ENCODE results near the gene FAT4.

FAT4 gene

DNA sequence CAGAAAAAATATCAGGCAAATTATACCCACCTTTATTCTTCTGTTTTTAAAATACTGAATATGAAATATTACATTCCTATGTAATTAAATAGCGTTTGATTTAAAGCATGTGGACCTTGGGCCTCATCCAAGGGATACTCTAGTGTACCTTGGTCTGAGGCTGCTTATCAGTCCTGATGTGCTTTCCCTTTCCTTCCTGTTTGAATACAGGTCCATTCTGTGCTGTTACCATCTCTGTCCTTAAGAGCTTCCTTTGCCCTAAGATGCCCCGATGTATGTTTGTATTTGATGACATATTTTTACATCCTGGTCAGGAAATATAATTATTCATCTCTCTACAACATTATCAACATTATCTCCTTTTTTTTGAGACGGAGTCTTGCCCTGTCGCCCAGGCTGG, 24.1 kb downstream of the FAT4 start:
- H3K27me3 ChIP-seq (ENCODE audit: insufficient read depth, low read depth, severe bottlenecking), result no peaks in the 10 kb centered on the region
- no peak overlapping the region for H3K4me3 ChIP-seq (ENCODE audit: low read depth, low read length)
- DNase-seq, result no peak
- H3K27ac ChIP-seq, result no peak overlapping the region
- no peaks in the 10 kb centered on the region for H3K9me3 ChIP-seq (ENCODE audit: severe bottlenecking)
- H3K36me3 ChIP-seq, result no peaks in the 10 kb centered on the region
- TF ChIP-seq, protein P1, sequence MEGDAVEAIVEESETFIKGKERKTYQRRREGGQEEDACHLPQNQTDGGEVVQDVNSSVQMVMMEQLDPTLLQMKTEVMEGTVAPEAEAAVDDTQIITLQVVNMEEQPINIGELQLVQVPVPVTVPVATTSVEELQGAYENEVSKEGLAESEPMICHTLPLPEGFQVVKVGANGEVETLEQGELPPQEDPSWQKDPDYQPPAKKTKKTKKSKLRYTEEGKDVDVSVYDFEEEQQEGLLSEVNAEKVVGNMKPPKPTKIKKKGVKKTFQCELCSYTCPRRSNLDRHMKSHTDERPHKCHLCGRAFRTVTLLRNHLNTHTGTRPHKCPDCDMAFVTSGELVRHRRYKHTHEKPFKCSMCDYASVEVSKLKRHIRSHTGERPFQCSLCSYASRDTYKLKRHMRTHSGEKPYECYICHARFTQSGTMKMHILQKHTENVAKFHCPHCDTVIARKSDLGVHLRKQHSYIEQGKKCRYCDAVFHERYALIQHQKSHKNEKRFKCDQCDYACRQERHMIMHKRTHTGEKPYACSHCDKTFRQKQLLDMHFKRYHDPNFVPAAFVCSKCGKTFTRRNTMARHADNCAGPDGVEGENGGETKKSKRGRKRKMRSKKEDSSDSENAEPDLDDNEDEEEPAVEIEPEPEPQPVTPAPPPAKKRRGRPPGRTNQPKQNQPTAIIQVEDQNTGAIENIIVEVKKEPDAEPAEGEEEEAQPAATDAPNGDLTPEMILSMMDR (IDR thresholded peaks at IDR 0.05; ENCODE audit: low read depth, low read length), result no peak

DNA sequence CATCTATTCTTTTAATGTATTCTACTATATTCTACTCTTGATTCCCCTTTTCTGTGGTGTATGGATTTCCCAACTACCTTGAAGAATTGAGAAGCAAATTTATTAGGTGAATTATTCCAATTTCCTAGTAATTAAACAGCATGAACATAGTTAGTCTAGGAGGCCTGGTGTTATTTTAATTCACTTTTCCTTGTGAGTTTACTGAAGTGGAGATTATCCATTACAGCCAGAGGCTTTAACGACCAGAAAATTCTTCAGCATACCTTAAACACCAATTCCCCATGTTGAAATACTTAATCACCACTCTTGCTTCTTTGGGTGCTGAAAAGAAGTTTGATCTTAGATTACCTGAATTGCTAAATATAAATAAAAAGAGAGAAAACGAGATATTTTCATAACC, 29.4 kb downstream of the FAT4 start:
- TF ChIP-seq, protein P1 (IDR thresholded peaks at IDR 0.05; ENCODE audit: low read depth, low read length), result no peak
- Histone ChIP-seq H3K27ac (no peak overlapping the region), H3K36me3 (no peaks in the 10 kb centered on the region), H3K27me3 (ENCODE audit: insufficient read depth, low read depth, severe bottlenecking) (no peaks in the 10 kb centered on the region), H3K9me3 (ENCODE audit: severe bottlenecking) (no peaks in the 10 kb centered on the region), H3K4me3 (ENCODE audit: low read depth, low read length) (no peak overlapping the region)
- DNase-seq, result no peak

DNA sequence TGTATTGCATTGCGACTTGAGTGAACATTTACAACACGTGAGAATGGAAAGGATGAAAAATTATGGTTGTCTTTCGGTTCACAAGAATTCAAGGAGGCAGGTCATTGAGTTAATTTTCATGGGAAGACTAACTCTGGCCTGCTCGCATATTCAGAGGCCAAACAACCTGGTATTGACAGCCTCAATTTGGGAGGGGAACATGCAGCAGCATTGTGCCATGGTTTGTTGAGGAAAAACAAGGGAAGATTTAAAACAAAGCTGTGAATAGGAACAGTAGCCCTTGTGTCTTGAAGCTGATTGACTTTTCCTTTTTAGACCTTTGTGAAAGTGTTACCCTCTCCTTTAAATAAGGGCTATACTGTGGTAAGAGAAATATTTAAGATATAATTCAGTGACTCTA, 31.9 kb downstream of the FAT4 start:
- TF ChIP-seq, protein P1 (IDR thresholded peaks at IDR 0.05; ENCODE audit: low read depth, low read length), result no peak

DNA sequence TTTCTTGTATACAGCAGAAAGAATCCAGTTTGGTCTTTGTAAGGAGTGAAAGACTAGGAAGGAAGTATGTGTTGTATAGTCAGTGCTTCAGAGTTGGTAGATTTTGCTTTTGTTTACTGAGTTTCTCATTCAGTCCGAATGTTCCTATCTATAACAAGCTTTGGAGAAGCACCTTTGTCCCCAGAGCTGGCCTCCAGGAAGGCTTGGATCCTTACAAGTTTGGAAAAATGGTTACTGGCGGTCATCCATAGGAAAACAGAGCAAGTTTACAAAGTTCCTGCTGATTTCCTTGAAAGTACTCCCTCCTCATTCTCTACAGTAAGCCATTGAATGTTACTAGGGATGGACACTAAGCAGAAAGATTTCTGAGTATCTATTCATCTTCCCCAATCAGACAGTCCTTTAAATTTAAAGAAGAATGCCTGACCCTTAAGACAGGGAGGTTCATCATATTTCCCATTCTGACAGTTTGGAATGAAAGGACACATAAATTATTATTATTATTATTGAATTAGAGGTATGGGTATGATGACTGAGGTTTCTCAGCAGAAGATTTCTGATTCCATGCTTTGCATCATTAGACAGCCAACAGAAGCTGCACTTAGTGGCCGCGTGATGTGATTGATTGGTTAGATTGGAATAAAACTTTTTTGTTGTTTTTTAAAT, 35.8 kb downstream of the FAT4 start:
- Histone ChIP-seq H3K4me3 (ENCODE audit: low read depth, low read length) (no peak overlapping the region), H3K9me3 (ENCODE audit: severe bottlenecking) (no peaks in the 10 kb centered on the region), H3K36me3 (no peaks in the 10 kb centered on the region), H3K27me3 (ENCODE audit: insufficient read depth, low read depth, severe bottlenecking) (no peaks in the 10 kb centered on the region), H3K27ac (no peak overlapping the region)
- TF ChIP-seq, protein P1 (IDR thresholded peaks at IDR 0.05; ENCODE audit: low read depth, low read length), result no peak
- no peak for DNase-seq

More for the DNA sequence above, 31.9 kb downstream of the FAT4 start:
- H3K27ac ChIP-seq, result no peak overlapping the region
- no peaks in the 10 kb centered on the region for H3K9me3 ChIP-seq (ENCODE audit: severe bottlenecking)
- no peaks in the 10 kb centered on the region for H3K36me3 ChIP-seq
- H3K4me3 ChIP-seq (ENCODE audit: low read depth, low read length), result no peak overlapping the region
- H3K27me3 ChIP-seq (ENCODE audit: insufficient read depth, low read depth, severe bottlenecking), result no peaks in the 10 kb centered on the region
- DNase-seq, result no peak

DNA sequence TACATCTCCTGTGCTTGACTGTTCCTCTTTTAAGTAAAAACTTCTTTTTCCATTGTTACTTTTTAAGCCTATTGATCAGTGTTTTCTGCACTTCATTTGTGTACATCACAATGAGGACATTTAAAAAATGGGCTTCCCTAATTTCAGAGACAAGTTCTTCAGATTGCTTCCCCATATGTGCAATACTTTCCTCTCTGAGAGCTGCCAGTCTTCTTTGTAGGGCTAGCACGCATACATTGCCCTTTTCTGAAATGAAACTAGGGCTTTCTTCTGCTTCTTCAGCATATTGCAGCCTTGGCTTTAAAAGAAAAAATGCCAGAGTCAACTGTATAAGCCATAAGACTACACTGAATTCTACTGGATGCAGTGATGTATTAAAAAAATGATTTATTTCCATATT, 37.8 kb downstream of the FAT4 start:
- H3K9me3 ChIP-seq (ENCODE audit: severe bottlenecking), result no peaks in the 10 kb centered on the region
- H3K36me3 ChIP-seq, result no peaks in the 10 kb centered on the region
- H3K27me3 ChIP-seq (ENCODE audit: insufficient read depth, low read depth, severe bottlenecking), result no peaks in the 10 kb centered on the region
- TF ChIP-seq, protein P1 (IDR thresholded peaks at IDR 0.05; ENCODE audit: low read depth, low read length), result no peak
- no peak for DNase-seq
- no peak overlapping the region for H3K4me3 ChIP-seq (ENCODE audit: low read depth, low read length)
- no peak overlapping the region for H3K27ac ChIP-seq

DNA sequence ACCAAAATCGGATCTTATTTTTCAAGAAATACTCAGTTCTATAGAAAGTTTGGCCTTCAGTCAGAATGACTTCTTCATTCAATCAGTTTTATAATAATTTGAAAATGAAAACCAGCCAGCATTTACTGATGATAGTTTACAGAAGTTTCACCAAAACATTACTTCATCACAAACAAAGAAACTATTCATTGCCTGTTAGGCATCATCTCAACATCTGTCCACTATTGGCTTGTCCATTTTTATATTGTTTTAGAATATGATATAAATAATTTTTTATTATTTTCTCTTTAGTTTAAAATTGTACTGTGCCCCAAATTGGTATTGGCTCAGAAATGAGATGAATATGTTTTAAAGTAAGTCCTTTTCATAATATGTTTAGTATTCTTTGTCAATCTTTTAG, 38.4 kb downstream of the FAT4 start:
- Histone ChIP-seq H3K27me3 (ENCODE audit: insufficient read depth, low read depth, severe bottlenecking) (no peaks in the 10 kb centered on the region), H3K9me3 (ENCODE audit: severe bottlenecking) (no peaks in the 10 kb centered on the region), H3K4me3 (ENCODE audit: low read depth, low read length) (no peak overlapping the region), H3K27ac (no peak overlapping the region), H3K36me3 (no peaks in the 10 kb centered on the region)
- DNase-seq, result no peak
- TF ChIP-seq, protein P1 (IDR thresholded peaks at IDR 0.05; ENCODE audit: low read depth, low read length), result no peak
